ENCODE measurements around the gene BCLAF3.

BCLAF3 gene

GRCh38 chrX:19990556-19991349 is at the start of gene BCLAF3:
TSS of gene BCLAF3 (minus strand) at chrX:19991061. CDS start at chrX:19970264, 20,797 bp downstream.
- peak; percentile 76 for DNase-seq

GRCh38 chrX:20038966-20039365 is 48.1 kb upstream of the BCLAF3 start:
- DNase-seq, result no peak

- no peak for DNase-seq
Observed at GRCh38 chrX:20037186-20037585, 46.3 kb upstream of the BCLAF3 start.

GRCh38 chrX:20032201-20032600 is 41.3 kb upstream of the BCLAF3 start:
- no peak for DNase-seq

- no peak for DNase-seq
Observed at GRCh38 chrX:20029728-20030127, 38.9 kb upstream of the BCLAF3 start.

- no peak for DNase-seq
Observed at GRCh38 chrX:20028588-20028987, 37.7 kb upstream of the BCLAF3 start.

- DNase-seq, result no peak
Observed at GRCh38 chrX:20026278-20026677, 35.4 kb upstream of the BCLAF3 start.

GRCh38 chrX:20019672-20020365 is 29.0 kb upstream of the BCLAF3 start:
- no peak for DNase-seq

GRCh38 chrX:20016616-20016945 is 25.7 kb upstream of the BCLAF3 start:
- DNase-seq, result no peak

GRCh38 chrX:20015945-20016615 is 25.2 kb upstream of the BCLAF3 start:
- DNase-seq, result no peak

- no peak for DNase-seq
Observed at GRCh38 chrX:20015422-20015821, 24.6 kb upstream of the BCLAF3 start.

- no peak for DNase-seq
Observed at GRCh38 chrX:20011608-20012007, 20.7 kb upstream of the BCLAF3 start.

- no peak for DNase-seq
Observed at GRCh38 chrX:20007962-20008622, 17.2 kb upstream of the BCLAF3 start.

- DNase-seq, result no peak
Observed at GRCh38 chrX:20005883-20006282, 15.0 kb upstream of the BCLAF3 start.

- no peak for DNase-seq
Observed at GRCh38 chrX:20001588-20001987, 10.7 kb upstream of the BCLAF3 start.

GRCh38 chrX:19991350-19991718 is 473 bp upstream of the BCLAF3 start:
- no peak for DNase-seq

- DNase-seq, result no peak
Observed at GRCh38 chrX:19990151-19990555, 708 bp downstream of the BCLAF3 start.

- DNase-seq, result no peak
Observed at GRCh38 chrX:19987856-19988255, 3.0 kb downstream of the BCLAF3 start.

- no peak for DNase-seq
Observed at GRCh38 chrX:19986531-19986930, 4.3 kb downstream of the BCLAF3 start.

- no peak for DNase-seq
Observed at GRCh38 chrX:19981947-19982346, 8.9 kb downstream of the BCLAF3 start.

GRCh38 chrX:19975845-19976244 is 15.0 kb downstream of the BCLAF3 start:
- no peak for DNase-seq

- no peak for DNase-seq
Observed at GRCh38 chrX:19972984-19973383, 17.9 kb downstream of the BCLAF3 start.

- no peak for DNase-seq
Observed at GRCh38 chrX:19968276-19968675, 22.6 kb downstream of the BCLAF3 start.

GRCh38 chrX:19966056-19966455 is 24.8 kb downstream of the BCLAF3 start:
- DNase-seq, result no peak
